SHP77 (cell line): ENCODE results near the gene CTSV.
"Not testable (repeated sequence)": the region's sequence is repeated elsewhere in the genome, so short reads cannot be mapped to it uniquely, and the experiment has no call there.

Experiments used
- DNase-seq, 2 experiments: peaks; one replicate each; lab custom pipeline; 2025; lab: John Stamatoyannopoulos, UW

The CTSV gene

DNA sequence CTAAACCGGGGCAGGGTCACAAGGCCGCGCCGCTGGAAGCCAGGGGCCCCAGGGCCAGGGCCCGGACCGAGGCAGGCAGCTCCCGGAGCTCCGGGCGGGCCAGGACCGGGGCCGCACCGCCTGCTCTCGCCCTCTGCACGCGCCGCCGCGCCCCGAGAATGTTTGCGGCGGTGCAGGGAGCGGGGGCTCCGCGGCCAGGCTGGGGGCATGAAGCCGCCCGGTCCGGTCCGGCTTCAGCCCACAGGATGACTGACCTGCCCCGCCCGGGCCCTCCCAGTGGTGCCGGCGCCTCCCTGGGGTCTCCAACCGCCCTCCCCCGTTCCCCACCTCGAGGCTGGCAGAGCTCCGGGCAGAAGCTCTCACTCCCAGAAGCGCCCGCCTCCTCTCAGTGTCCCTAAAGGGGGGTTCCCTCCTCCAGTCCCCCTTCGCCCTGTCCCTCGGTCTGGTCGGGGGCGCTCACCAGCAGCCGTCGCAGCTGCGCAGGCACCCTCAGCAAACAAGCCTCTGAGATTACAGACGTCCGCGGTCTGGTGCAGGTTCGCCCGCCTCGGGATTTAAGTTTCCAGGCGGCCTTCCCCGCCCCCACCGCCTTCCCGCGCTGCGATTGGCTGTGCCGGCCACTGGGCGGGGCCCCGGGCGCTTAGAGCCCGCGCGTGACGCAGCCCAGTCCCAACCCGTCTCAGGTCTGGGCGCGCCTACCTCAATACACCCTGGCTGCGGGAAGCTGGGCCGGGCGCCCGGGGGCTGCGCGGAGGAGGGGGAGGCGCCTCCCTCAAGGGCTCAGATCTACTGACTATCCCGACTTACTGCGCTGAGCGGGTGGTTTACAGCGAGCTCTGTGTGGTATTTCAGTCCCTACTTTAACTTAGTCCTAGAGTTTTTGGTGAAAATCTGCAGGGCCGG lies at the start of gene CTSV:
Gene CTSV (minus strand): TSS at position 532 of the 903 bp plus-strand sequence. CDS start 1,099 bp downstream, outside the sequence.
- DNase-seq = peak; percentile 79 to 87

- DNase-seq = not testable (repeated sequence)
These were observed 48.8 kb upstream of the CTSV start for GRCh38 chr9:97087668-97088215.

DNA sequence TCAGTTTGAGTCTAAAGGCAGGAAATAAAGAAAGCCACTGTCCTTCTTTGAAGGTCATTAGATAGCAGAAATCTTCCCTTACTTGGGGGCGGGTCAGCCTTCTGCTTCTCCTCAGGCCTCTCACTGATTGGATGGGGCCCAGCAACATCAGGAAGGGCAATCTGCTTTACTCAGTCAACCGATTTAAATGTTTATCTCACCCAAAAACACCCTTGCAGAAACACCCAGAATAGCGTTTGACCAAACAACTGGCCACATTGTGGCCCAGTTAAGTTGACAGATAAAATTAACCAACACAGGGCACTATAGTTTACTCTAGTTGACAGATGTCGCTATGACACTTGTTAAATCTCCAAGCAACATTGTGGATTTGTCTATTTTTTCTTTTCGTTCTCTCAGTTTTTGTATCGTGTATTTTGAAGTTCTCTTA lies 45.6 kb upstream of the CTSV start:
- DNase-seq = not testable (repeated sequence)

DNA sequence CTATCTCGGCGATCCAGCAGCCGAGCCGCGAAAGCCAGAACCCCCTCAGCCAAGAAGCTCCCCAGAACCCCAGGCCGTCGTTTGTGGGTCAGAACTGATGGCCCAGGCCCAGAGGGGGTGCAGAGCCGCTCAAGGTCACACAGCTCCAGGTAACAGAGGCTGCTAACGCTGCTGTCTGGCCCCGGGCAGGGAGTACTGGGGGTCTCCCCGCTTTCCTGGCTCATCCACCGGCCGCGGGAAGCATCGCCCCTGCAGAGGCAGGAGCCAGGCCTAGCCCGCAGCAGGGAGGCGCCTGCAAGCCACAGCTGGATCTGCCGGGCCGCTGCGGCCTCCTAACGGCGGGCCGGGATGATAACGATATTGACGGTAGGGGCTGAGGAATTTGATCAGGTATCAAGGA lies 39.4 kb upstream of the CTSV start:
- DNase-seq = no peak

DNA sequence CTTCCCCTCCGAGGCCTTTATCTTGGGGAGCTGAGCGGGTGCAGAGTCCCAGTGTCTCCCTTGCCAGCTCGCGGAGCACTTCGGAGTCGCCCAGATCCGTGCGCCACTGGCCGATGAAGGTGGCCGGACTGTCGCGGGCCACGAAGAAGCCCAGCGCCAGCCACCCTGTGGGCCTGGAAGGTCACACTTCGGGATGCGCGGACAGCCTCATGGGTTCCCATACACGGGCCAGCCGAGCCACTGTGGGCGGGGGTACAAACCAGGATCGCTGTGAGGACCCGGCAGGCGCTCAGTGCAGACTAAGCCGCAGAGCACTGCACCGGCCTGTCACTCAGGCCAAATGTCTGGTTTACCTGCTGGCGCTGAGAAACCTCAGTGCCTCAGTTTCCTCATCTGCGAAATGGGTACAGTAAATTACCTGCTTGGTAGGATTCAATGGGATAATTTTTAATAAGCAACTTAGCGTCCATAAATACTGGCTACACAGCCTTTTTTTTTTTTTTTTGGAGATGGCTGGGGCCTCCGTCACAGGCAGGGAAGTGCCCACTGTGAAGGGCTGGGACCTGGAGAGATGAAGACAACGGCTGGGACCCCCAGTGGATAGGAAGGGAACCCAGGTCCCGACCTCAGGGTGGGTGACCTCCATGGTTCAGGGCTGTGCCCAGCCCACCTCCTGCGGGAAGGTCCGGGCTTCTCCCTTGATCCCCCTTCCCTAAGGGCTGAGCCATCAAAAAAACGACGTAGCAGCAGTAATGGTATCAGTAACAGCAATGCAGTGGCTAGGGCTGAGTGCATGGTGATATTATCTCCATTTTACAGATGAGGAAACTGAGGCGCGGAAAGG lies 38.7 kb upstream of the CTSV start:
- DNase-seq = no peak

DNA sequence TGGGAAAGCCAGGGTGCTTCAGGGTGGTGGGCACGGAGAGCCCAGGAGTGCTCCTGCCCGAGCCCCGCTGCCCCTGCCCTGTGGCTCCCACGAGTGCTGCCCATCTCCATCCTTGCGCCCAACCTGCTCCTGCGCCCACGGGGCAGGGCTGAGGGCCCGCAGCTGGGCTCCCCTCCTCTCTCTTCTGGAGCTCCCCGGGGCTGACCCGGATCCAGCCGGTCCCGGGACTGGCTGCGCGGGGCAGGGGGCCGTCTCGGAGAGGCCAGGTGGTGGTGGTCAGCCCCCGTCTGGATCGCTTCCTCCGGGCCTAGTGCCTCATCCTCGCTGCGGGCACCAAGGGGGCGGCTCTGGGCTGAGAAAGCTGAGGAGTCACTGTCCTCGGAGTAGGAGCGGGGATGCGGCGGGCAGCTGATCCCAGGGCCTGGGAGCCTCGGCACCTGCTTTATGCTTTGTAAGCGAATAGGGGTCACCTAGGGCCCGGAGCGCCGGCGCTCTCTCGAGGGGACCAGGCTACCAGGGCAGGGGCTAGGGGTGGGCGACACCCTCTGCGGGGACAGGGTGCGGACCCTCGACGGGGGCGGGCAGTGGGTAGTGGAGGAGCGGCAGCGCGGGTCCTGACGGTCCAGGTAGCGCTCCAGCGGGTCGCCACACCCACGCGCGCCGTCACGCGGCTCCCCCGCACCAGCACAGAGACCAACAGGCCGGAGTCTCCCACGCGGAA lies 37.9 kb upstream of the CTSV start:
- DNase-seq = not testable (repeated sequence)

- no peak for DNase-seq
These were observed 37.3 kb upstream of the CTSV start for GRCh38 chr9:97076238-97076637.

DNA sequence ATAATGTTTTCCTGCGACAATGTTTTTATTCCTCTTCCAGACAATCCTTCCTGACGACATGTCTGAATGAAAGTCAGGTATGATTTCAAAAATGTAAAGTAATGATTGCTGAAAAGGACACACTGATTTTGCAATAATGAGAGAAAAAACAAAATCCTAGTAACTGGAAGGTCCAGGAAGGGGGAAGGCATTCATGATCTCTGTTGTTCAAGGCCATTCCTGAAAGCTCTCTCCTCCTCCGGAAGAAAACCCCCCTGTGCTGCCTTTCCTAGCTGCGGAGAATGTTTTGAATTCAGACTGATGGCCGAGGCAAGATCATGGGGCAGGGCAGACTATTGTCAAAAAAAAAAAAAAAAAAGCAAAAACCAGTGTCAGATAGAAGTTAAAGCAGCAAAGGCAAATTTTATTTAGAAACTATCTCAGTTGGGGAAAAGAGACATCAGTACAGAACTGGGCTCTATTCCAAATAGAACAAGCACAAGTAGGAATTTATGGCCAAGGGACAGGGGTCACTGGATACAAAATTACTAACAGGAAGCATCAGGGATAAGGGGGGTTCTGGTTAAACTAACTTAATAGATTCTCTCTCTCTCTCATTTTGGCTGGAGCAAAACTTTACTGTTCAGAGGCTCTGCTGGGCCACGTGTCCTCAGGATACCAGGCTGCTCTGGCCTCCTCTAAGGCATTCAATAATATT lies 36.5 kb upstream of the CTSV start:
- no peak for DNase-seq

DNA sequence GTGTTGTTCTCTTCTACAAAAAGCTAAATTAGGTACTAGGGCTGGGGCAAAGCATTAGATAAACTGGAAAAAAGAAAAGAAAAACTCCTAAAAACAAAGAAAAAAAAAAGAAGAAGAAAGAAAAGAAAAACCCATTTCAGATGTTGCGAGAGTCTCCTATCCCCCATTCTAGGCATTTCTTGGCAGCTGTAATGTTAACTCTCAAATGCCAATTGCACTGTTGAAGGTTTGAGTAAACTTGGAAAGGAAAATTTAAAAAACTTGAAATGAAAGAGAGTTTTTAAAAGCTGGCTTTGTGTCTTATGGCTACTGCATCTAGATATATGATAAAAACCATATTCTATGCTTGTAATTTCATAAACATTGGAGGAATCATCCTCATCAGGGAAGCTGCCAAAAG lies 34.6 kb upstream of the CTSV start:
- no peak for DNase-seq

DNA sequence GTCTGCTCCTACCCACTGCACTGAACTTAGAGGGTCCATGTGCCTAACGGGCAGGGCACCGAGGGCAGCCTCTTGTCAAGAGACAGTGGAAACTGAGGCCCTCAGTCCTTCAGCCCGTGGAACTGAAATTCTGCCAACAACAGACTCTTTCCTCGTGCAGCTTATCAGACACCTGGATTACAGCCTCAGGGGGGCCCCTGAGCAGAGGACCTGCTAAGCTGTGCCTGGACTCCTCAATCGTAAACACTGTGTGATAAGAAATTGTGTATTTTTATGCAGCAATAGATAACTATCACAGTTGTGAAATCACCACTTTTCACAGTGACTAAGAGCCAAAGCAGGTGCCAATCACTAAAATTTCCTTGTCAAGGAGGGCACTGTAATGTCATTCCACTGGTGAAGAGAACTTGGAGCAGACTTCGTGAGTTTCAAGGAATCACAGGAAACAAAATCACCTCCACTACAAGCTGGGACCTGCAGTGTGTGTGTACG lies 33.4 kb upstream of the CTSV start:
- DNase-seq = no peak

DNA sequence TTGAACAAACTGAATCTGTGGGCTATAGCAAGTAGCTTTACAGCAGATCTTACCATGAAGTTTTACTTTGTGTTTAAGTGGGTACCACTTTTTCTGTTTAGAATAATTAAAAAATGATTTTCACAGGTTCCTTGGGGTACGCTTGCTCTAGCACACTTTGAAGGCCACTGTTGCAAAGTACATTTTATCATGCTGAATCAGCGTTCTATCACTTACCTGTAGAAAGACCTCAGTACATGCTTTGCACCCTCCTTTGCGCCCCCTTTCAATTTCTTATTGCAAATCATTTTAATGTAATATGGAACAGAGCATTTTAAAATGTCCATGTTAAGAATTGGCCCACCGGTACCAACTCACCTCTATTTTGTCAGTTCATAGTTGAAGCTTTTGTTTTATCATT lies 31.4 kb upstream of the CTSV start:
- DNase-seq = not testable (repeated sequence)

DNA sequence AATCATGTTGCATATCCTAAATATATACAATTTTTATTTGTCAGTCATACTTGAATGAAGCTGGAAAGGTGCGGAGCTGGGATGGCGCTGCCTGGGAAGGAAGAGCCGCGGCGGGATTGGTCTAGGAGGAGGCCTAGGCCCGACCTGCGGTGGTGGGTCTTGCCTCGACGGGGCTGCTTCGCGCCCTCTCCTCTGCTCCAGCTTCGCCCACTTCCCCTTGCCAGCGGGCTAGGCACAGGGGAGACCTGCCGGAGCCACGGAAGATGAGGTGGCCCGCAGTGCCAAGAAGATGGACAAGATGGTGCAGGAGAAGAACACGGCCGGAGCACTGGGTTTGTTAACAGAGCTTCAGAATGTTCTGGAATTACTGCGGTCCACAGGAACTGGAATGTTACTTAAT lies 28.5 kb upstream of the CTSV start:
- no peak for DNase-seq

DNA sequence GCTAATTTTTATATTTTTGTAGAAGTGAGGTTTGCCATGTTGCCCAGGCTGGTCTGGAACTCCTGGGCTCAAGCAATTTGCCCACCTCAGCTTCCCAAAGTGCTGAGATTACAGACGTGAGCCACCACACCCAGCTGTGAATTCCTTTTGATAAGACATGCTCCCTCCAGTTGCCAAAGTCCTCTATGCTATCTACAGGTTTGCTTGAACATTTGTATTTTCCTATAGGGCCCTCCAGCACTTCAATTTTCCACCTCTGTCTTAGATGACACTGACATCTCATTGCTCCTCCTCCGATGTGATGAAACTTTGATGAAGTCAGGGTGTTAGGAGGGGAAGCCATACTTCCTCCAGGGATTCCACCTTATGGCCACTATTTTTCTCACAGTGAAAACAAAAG lies 25.2 kb upstream of the CTSV start:
- DNase-seq = no peak

DNA sequence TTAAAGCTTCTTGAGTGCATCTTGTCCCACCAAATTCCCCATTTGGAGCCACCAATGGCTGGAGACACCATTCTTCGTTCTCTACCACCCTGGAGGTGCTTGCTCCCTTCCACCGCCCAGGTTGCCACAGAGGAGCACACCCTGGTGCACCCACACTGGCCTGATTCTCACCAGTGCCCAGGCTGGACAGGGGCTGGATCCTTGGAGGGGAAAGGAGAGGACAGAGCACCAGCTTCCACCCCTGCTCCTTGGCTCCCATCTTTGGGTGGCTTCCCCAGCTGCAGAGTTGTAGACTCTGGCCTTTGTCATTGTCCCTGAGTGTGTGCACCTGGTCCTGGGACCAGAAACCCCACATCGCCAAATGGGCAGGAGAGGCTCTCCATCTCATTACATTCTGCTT lies 21.9 kb upstream of the CTSV start:
- no peak for DNase-seq

GRCh38 chr9:97059626-97060025 lies 20.7 kb upstream of the CTSV start:
- DNase-seq = no peak

DNA sequence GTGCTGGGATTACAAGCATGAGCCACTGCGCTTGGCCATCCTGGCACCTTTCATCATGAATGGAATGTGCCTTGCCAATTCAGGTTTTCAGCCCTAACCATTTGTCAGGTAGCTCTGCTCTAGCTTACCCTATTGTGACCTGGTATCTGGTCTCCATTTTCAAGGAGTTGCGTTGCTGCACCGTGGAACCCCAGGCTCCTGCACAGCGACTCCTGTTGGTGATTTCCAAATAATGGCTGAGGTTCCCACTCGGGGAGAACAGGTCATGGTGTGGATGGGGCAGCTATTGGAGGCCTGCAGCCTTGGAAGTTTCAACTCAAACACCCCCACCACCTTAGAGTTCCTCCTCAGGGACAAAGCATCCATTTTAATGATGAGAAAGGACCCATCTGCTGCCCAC lies 18.7 kb upstream of the CTSV start:
- no peak for DNase-seq

- not testable (repeated sequence) for DNase-seq
These were observed 16.9 kb upstream of the CTSV start for GRCh38 chr9:97055891-97056290.

GRCh38 chr9:97053717-97054116 lies 14.8 kb upstream of the CTSV start:
- no peak for DNase-seq

- no peak for DNase-seq
These were observed 13.8 kb upstream of the CTSV start for GRCh38 chr9:97052735-97053134.

DNA sequence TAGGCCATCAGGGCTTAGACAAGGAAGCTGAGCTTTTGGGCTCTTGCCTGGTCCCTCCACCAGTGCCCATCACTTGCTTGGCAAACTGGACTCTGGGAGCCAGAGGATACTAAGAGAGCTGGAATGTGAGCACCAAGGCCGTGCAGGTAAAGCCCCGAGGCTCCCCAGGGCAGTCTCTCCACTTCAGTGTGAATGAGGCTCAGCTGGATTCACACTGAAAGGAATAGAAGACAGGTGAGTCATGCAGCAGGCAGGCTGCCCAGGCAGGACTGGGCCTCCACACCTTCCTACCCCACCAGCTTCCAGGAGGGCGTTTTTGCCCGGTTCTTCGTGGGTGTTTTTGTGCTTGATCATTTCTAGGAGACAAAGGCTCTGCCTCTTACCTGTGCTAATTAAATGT lies 7.3 kb upstream of the CTSV start:
- no peak for DNase-seq

DNA sequence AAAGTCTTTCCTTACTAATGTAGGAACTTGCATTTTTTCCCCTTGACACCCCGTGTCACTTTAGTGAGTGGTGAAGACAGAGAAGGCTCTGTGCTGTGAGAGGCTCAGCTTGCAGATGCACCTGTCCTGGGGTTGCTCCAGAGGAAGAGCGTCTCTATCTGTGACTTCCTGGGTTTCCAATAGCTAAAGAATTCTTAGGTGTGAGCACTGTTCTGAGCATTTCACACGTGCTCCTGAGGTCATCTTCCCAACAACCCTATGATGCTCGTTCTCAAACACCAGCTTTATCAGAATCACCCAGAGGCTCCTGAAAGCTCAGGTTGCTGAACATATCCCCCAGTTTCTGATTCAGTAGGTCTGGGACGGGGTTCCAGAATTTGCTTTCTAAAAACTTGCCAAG lies 6.4 kb upstream of the CTSV start:
- no peak for DNase-seq
